HFFc6 (cell line): ENCODE results near the gene P2RX7. TPM values are rescaled to one million over a fixed set of nuclear protein-coding genes. Genes with fewer than 3 reads are reported as not detected.
A peak's percentile ranks its signal among the peaks of the same experiment; 100 is the strongest.

Experiments
- DNase-seq: peaks from one replicate; pipeline ENCODE4 v3.0.0-alpha.2; 2018
- H3K27ac Mint-ChIP-seq: 2 replicates; pipeline ENCODE4 v1.8.0; 2020; ENCODE audit warnings: mild to moderate bottlenecking, mixed read lengths
- H3K27me3 Mint-ChIP-seq: 2 replicates; pipeline ENCODE4 v1.8.0; 2021; ENCODE audit warnings: mild to moderate bottlenecking, moderate library complexity, mixed read lengths; ENCODE audit not compliant: insufficient read depth
- H3K36me3 Mint-ChIP-seq: 2 replicates; pipeline ENCODE4 v1.8.0; 2021; ENCODE audit warnings: low read depth, mixed read lengths
- H3K4me1 Mint-ChIP-seq: 2 replicates; pipeline ENCODE4 v1.8.0; 2020; ENCODE audit warnings: low read depth, mixed read lengths
- H3K4me3 Mint-ChIP-seq: 2 replicates; pipeline ENCODE4 v1.8.0; 2020; ENCODE audit warnings: mild to moderate bottlenecking, moderate library complexity, mixed read lengths
- H3K9me3 Mint-ChIP-seq: 2 replicates; pipeline ENCODE4 v1.8.0; 2020; ENCODE audit warnings: mild to moderate bottlenecking, mixed read lengths
- total RNA-seq, 6 experiments: library from RNA; stranded (reverse); fragmentation: NEBNext Ultra II Directional; extraction: Animal tissue kit (Norgen Biotek cat#: 25700); gene quantifications; 2 replicates in 1 of 6; 3 replicates in 5 of 6; pipeline ENCODE4 v1.2.3, GENCODE V29; 2021
- TF ChIP-seq, protein P1 (sequence below): fragments of 200-600 bp; sonication (generic); IDR thresholded peaks from 2 replicates; pipeline ENCODE4 v1.5.0; 2021; ENCODE audit warnings: antibody characterized with exemption, mild to moderate bottlenecking

The P2RX7 gene
- total RNA-seq, 6 experiments from 2014 or later: 0.17 to 0.32 (median 0.24) TPM

GRCh38 chr12:121087467-121088194, 45.0 kb upstream of the P2RX7 start:
- Mint-ChIP-seq H3K9me3 (no peaks in the 10 kb centered on the region), H3K27me3 (peaks cover 32% of the 10 kb centered on the region), H3K4me3 (peak overlapping the region; percentile 53), H3K27ac (no peak overlapping the region), H3K4me1 (peaks cover 13% of the 10 kb centered on the region), H3K36me3 (no peaks in the 10 kb centered on the region)
- TF ChIP-seq, protein P1, sequence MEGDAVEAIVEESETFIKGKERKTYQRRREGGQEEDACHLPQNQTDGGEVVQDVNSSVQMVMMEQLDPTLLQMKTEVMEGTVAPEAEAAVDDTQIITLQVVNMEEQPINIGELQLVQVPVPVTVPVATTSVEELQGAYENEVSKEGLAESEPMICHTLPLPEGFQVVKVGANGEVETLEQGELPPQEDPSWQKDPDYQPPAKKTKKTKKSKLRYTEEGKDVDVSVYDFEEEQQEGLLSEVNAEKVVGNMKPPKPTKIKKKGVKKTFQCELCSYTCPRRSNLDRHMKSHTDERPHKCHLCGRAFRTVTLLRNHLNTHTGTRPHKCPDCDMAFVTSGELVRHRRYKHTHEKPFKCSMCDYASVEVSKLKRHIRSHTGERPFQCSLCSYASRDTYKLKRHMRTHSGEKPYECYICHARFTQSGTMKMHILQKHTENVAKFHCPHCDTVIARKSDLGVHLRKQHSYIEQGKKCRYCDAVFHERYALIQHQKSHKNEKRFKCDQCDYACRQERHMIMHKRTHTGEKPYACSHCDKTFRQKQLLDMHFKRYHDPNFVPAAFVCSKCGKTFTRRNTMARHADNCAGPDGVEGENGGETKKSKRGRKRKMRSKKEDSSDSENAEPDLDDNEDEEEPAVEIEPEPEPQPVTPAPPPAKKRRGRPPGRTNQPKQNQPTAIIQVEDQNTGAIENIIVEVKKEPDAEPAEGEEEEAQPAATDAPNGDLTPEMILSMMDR: no peak
- no peak for DNase-seq

DNA sequence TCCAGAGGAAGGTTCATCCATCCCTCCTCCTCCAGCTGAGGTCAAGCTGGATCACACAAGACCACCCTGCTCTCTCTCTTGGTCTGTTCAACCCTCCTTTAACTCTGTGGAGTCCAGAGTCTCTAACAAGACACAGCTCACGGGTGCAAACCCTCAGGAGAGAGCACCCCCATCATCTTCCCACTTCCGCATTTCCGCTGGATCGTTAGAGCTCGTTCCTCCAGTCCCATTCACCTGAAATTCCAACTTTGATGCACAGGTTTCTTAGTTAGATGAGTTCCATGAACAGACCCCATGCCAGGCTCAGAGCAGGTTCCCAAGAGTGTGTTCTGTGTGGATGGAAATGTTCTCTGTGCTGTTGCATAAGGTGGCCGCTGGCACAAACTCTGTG, 44.5 kb upstream of the P2RX7 start:
- no peak overlapping the region; the same call in 1 of the 2 replicates for H3K4me3 Mint-ChIP-seq
- peaks cover 13% of the 10 kb centered on the region for H3K4me1 Mint-ChIP-seq
- peaks cover 37% of the 10 kb centered on the region for H3K27me3 Mint-ChIP-seq
- 0 out of 2 replicates have a peak, but pooled peaks cover 4% of the 10 kb centered on the region for H3K9me3 Mint-ChIP-seq
- DNase-seq: no peak
- TF ChIP-seq, protein P1: no peak
- no peak overlapping the region for H3K27ac Mint-ChIP-seq
- no peaks in the 10 kb centered on the region for H3K36me3 Mint-ChIP-seq

GRCh38 chr12:121089031-121089812, 43.5 kb upstream of the P2RX7 start:
- no peak overlapping the region for H3K4me3 Mint-ChIP-seq
- H3K9me3 Mint-ChIP-seq: 0 out of 2 replicates have a peak, but pooled peaks cover 4% of the 10 kb centered on the region
- H3K27ac Mint-ChIP-seq: no peak overlapping the region
- no peaks in the 10 kb centered on the region for H3K36me3 Mint-ChIP-seq
- no peak for DNase-seq
- peaks cover 13% of the 10 kb centered on the region for H3K4me1 Mint-ChIP-seq
- TF ChIP-seq, protein P1: no peak
- H3K27me3 Mint-ChIP-seq: peaks cover 33% of the 10 kb centered on the region

GRCh38 chr12:121089813-121090430, 42.8 kb upstream of the P2RX7 start:
- Mint-ChIP-seq H3K4me3 (no peak overlapping the region), H3K27ac (no peak overlapping the region), H3K9me3 (0 out of 2 replicates have a peak, but pooled peaks cover 4% of the 10 kb centered on the region), H3K4me1 (peaks cover 13% of the 10 kb centered on the region), H3K27me3 (peaks cover 35% of the 10 kb centered on the region), H3K36me3 (no peaks in the 10 kb centered on the region)
- DNase-seq: no peak
- TF ChIP-seq, protein P1: no peak

- Mint-ChIP-seq H3K27ac (no peak overlapping the region), H3K9me3 (0 out of 2 replicates have a peak, but pooled peaks cover 4% of the 10 kb centered on the region), H3K4me1 (peaks cover 20% of the 10 kb centered on the region), H3K36me3 (no peaks in the 10 kb centered on the region), H3K4me3 (no peak overlapping the region), H3K27me3 (peaks cover 38% of the 10 kb centered on the region)
- TF ChIP-seq, protein P1: no peak
- no peak for DNase-seq
These were observed 41.8 kb upstream of the P2RX7 start for GRCh38 chr12:121090586-121091514.
